GM23338 (cell line): ENCODE data around the gene SERP1. TPM values are rescaled to one million over a fixed set of nuclear protein-coding genes. Genes with fewer than 3 reads are reported as not detected.

Experiments
- ATAC-seq: fragments of 200-7000 bp; cut with Tn5 transposase; 3 replicates; pipeline ENCODE4 v1.9.1; 2020
- DNase-seq: peaks from one replicate; pipeline ENCODE4 v3.0.0-alpha.2; 2015; ENCODE audit warnings: low spot score
- H2AFZ ChIP-seq: fragments of 200-600 bp; sonication (generic); 2 replicates; pipeline ENCODE4 v1.8.0; 2016; ENCODE audit warnings: antibody characterized with exemption, mild to moderate bottlenecking, moderate library complexity
- H3F3A ChIP-seq: fragments of 200-600 bp; sonication (generic); replicated peaks from 2 replicates; pipeline ENCODE4 v1.8.0; 2017; ENCODE audit warnings: antibody characterized with exemption, mixed run types, low read depth
- H3K27ac ChIP-seq: fragments of 200-600 bp; sonication (generic); 2 replicates; pipeline ENCODE4 v1.6.1; 2016; ENCODE audit warnings: low read depth
- H3K27me3 ChIP-seq: fragments of 200-600 bp; sonication (generic); 2 replicates; pipeline ENCODE4 v1.8.0; 2016; ENCODE audit warnings: mild to moderate bottlenecking, mixed run types, moderate library complexity; ENCODE audit not compliant: insufficient read depth
- H3K36me3 ChIP-seq: fragments of 200-600 bp; sonication (generic); 2 replicates; pipeline ENCODE4 v1.8.0; 2016; ENCODE audit warnings: mild to moderate bottlenecking; ENCODE audit not compliant: insufficient read depth
- H3K4me1 ChIP-seq: fragments of 200-600 bp; sonication (generic); 2 replicates; pipeline ENCODE4 v1.8.0; 2016; ENCODE audit warnings: mild to moderate bottlenecking, moderate library complexity; ENCODE audit not compliant: insufficient read depth
- H3K4me2 ChIP-seq: fragments of 200-600 bp; sonication (generic); 2 replicates; pipeline ENCODE4 v1.7.1; 2017; ENCODE audit warnings: mixed run types
- H3K4me3 ChIP-seq: fragments of 200-600 bp; sonication (generic); 2 replicates; pipeline ENCODE4 v1.6.1; 2016; ENCODE audit warnings: mixed run types
- H3K79me2 ChIP-seq: fragments of 200-600 bp; sonication (generic); replicated peaks from 2 replicates; pipeline ENCODE4 v1.8.0; 2017; ENCODE audit warnings: mild to moderate bottlenecking; ENCODE audit not compliant: insufficient read depth
- H3K9me2 ChIP-seq: fragments of 200-600 bp; sonication (generic); 2 replicates; pipeline ENCODE4 v1.8.0; 2017; ENCODE audit not compliant: insufficient read depth
- H4K20me1 ChIP-seq: fragments of 200-600 bp; sonication (generic); replicated peaks from 2 replicates; pipeline ENCODE4 v1.8.0; 2017; ENCODE audit warnings: mild to moderate bottlenecking; ENCODE audit not compliant: insufficient read depth
- H3K27ac Mint-ChIP-seq: 2 replicates; pipeline ENCODE4 v1.8.0; 2020; ENCODE audit warnings: inconsistent platforms, mild to moderate bottlenecking, moderate library complexity, mixed read lengths
- H3K27me3 Mint-ChIP-seq: 3 replicates; pipeline ENCODE4 v1.8.0; 2022; ENCODE audit warnings: low read depth, mild to moderate bottlenecking, moderate library complexity, mixed read lengths, inconsistent platforms; ENCODE audit not compliant: insufficient read depth, poor library complexity
- H3K36me3 Mint-ChIP-seq: 3 replicates; pipeline ENCODE4 v1.8.0; 2021; ENCODE audit warnings: low read depth, mild to moderate bottlenecking, inconsistent platforms, moderate library complexity, mixed read lengths
- H3K4me1 Mint-ChIP-seq: 3 replicates; pipeline ENCODE4 v1.8.0; 2020; ENCODE audit warnings: mild to moderate bottlenecking, inconsistent platforms, mixed read lengths
- H3K4me3 Mint-ChIP-seq: 3 replicates; pipeline ENCODE4 v1.8.0; 2021; ENCODE audit warnings: moderate library complexity, mild to moderate bottlenecking, inconsistent platforms, mixed read lengths
- H3K9me3 Mint-ChIP-seq: 3 replicates; pipeline ENCODE4 v1.8.0; 2020; ENCODE audit warnings: moderate library complexity, mild to moderate bottlenecking, inconsistent platforms, mixed read lengths
- ZNF114 ChIP-seq: fragments of 250-450 bp; sonication (Bioruptor Pico); IDR thresholded peaks from 2 replicates; pipeline ENCODE4 v1.5.0; 2020; ENCODE audit warnings: mild to moderate bottlenecking, moderate library complexity
- polyA plus RNA-seq: library from polyadenylated mRNA; unstranded; fragments of >200 nt; fragmentation: Nextera tagmentation; extraction: Ambion mirVana; gene quantifications from 2 replicates; pipeline ENCODE4 v1.2.1, GENCODE V29; 2016
- total RNA-seq: library from RNA; depleted of rRNA; stranded (reverse); fragments of >200 nt; shearing (Covaris generic); gene quantifications from 2 replicates; pipeline ENCODE4 v1.2.3, GENCODE V29; 2014
- TF ChIP-seq, protein P1 (sequence below): fragments of 250-450 bp; sonication (Bioruptor Pico); IDR thresholded peaks from 2 replicates; pipeline ENCODE4 v1.5.0; 2020; ENCODE audit warnings: mild to moderate bottlenecking, moderate library complexity
- TF ChIP-seq, protein P2 (sequence below): IDR thresholded peaks from one replicate; pipeline ENCODE4 v1.6.1; 2018; ENCODE audit warnings: antibody characterized with exemption; ENCODE audit not compliant: unreplicated experiment

Gene SERP1
- total and polyA plus RNA-seq, 2 experiments from 2014 or later: 211 to 252 TPM

DNA sequence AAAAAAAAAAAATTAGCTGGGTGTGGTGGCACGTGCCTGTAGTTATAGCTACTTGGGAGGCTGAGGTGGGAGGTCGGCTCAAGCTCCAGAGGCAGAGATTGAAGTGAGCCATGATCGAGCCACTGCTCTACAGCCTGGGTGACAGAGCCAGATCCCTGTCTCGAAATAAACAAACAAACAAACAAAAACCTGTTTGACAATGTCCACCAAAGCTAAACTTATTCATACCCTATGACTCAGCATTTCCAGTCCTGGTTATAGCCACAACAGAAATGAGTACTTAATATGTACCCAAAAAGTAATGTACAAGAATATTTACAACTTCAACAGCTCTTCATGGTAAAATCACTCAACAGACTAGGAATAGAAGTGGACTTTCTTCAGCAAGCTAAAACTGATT is 31.1 kb downstream of the SERP1 start:
- H3K4me2 ChIP-seq: no peak overlapping the region
- no peak overlapping the region for H3K27ac Mint-ChIP-seq
- H3K4me1 ChIP-seq: peaks cover 25% of the 10 kb centered on the region
- no peak for ATAC-seq
- H2AFZ ChIP-seq: no peak overlapping the region
- H3K9me3 Mint-ChIP-seq: peaks cover 26% of the 10 kb centered on the region
- no peaks in the 10 kb centered on the region for H3F3A ChIP-seq
- peaks cover 2% of the 10 kb centered on the region for H3K27me3 Mint-ChIP-seq
- no peaks in the 10 kb centered on the region for H3K27me3 ChIP-seq
- peaks cover 24% of the 10 kb centered on the region for H3K4me1 Mint-ChIP-seq
- H3K4me3 ChIP-seq: no peak overlapping the region
- H3K4me3 Mint-ChIP-seq: no peak overlapping the region
- peaks cover 21% of the 10 kb centered on the region; the same call in 2 of the 3 replicates for H3K36me3 Mint-ChIP-seq
- no peaks in the 10 kb centered on the region; the same call in 1 of the 2 replicates for H3K36me3 ChIP-seq
- TF ChIP-seq, protein P1, sequence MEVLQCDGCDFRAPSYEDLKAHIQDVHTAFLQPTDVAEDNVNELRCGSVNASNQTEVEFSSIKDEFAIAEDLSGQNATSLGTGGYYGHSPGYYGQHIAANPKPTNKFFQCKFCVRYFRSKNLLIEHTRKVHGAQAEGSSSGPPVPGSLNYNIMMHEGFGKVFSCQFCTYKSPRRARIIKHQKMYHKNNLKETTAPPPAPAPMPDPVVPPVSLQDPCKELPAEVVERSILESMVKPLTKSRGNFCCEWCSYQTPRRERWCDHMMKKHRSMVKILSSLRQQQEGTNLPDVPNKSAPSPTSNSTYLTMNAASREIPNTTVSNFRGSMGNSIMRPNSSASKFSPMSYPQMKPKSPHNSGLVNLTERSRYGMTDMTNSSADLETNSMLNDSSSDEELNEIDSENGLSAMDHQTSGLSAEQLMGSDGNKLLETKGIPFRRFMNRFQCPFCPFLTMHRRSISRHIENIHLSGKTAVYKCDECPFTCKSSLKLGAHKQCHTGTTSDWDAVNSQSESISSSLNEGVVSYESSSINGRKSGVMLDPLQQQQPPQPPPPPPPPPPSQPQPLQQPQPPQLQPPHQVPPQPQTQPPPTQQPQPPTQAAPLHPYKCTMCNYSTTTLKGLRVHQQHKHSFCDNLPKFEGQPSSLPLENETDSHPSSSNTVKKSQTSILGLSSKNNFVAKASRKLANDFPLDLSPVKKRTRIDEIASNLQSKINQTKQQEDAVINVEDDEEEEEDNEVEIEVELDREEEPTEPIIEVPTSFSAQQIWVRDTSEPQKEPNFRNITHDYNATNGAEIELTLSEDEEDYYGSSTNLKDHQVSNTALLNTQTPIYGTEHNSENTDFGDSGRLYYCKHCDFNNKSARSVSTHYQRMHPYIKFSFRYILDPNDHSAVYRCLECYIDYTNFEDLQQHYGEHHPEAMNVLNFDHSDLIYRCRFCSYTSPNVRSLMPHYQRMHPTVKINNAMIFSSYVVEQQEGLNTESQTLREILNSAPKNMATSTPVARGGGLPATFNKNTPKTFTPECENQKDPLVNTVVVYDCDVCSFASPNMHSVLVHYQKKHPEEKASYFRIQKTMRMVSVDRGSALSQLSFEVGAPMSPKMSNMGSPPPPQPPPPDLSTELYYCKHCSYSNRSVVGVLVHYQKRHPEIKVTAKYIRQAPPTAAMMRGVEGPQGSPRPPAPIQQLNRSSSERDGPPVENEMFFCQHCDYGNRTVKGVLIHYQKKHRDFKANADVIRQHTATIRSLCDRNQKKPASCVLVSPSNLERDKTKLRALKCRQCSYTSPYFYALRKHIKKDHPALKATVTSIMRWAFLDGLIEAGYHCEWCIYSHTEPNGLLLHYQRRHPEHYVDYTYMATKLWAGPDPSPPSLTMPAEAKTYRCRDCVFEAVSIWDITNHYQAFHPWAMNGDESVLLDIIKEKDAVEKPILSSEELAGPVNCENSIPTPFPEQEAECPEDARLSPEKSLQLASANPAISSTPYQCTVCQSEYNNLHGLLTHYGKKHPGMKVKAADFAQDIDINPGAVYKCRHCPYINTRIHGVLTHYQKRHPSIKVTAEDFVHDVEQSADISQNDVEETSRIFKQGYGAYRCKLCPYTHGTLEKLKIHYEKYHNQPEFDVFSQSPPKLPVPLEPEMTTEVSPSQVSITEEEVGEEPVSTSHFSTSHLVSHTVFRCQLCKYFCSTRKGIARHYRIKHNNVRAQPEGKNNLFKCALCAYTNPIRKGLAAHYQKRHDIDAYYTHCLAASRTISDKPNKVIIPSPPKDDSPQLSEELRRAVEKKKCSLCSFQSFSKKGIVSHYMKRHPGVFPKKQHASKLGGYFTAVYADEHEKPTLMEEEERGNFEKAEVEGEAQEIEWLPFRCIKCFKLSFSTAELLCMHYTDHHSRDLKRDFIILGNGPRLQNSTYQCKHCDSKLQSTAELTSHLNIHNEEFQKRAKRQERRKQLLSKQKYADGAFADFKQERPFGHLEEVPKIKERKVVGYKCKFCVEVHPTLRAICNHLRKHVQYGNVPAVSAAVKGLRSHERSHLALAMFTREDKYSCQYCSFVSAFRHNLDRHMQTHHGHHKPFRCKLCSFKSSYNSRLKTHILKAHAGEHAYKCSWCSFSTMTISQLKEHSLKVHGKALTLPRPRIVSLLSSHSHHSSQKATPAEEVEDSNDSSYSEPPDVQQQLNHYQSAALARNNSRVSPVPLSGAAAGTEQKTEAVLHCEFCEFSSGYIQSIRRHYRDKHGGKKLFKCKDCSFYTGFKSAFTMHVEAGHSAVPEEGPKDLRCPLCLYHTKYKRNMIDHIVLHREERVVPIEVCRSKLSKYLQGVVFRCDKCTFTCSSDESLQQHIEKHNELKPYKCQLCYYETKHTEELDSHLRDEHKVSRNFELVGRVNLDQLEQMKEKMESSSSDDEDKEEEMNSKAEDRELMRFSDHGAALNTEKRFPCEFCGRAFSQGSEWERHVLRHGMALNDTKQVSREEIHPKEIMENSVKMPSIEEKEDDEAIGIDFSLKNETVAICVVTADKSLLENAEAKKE (CRISPR knock-in tag): no peak
- TF ChIP-seq, protein P2, sequence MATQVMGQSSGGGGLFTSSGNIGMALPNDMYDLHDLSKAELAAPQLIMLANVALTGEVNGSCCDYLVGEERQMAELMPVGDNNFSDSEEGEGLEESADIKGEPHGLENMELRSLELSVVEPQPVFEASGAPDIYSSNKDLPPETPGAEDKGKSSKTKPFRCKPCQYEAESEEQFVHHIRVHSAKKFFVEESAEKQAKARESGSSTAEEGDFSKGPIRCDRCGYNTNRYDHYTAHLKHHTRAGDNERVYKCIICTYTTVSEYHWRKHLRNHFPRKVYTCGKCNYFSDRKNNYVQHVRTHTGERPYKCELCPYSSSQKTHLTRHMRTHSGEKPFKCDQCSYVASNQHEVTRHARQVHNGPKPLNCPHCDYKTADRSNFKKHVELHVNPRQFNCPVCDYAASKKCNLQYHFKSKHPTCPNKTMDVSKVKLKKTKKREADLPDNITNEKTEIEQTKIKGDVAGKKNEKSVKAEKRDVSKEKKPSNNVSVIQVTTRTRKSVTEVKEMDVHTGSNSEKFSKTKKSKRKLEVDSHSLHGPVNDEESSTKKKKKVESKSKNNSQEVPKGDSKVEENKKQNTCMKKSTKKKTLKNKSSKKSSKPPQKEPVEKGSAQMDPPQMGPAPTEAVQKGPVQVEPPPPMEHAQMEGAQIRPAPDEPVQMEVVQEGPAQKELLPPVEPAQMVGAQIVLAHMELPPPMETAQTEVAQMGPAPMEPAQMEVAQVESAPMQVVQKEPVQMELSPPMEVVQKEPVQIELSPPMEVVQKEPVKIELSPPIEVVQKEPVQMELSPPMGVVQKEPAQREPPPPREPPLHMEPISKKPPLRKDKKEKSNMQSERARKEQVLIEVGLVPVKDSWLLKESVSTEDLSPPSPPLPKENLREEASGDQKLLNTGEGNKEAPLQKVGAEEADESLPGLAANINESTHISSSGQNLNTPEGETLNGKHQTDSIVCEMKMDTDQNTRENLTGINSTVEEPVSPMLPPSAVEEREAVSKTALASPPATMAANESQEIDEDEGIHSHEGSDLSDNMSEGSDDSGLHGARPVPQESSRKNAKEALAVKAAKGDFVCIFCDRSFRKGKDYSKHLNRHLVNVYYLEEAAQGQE: no peak
- TF ChIP-seq ZNF114 (CRISPR knock-in tag): no peak
- no peak for DNase-seq
- no peak overlapping the region for H3K27ac ChIP-seq
- H3K9me2 ChIP-seq: no peaks in the 10 kb centered on the region
- H4K20me1 ChIP-seq: no peaks in the 10 kb centered on the region
- H3K79me2 ChIP-seq: no peaks in the 10 kb centered on the region
